KMS-11 (cell line): Measurements from ENCODE around the gene USP47.

Experiments used
- H2AFZ ChIP-seq: fragments of 200-600 bp; sonication (generic); 2 replicates; pipeline ENCODE4 v1.6.1; 2016; ENCODE audit warnings: antibody characterized with exemption, mixed run types, low read depth
- H3K27ac ChIP-seq: fragments of 200-600 bp; sonication (generic); 2 replicates; pipeline ENCODE4 v1.6.1; 2016; ENCODE audit warnings: mild to moderate bottlenecking, mixed run types
- H3K27me3 ChIP-seq: fragments of 200-600 bp; sonication (generic); 2 replicates; pipeline ENCODE4 v1.6.1; 2017; ENCODE audit warnings: mild to moderate bottlenecking, low read depth, mixed run types, moderate library complexity; ENCODE audit not compliant: insufficient read depth
- H3K36me3 ChIP-seq: fragments of 200-600 bp; sonication (generic); 2 replicates; pipeline ENCODE4 v1.6.1; 2017; ENCODE audit warnings: mild to moderate bottlenecking, mixed run types; ENCODE audit not compliant: insufficient read depth
- H3K4me1 ChIP-seq: fragments of 200-600 bp; sonication (generic); 2 replicates; pipeline ENCODE4 v1.6.1; 2016; ENCODE audit warnings: mild to moderate bottlenecking, low read depth, mixed run types; ENCODE audit not compliant: poor library complexity, severe bottlenecking
- H3K4me2 ChIP-seq: fragments of 200-600 bp; sonication (generic); 2 replicates; pipeline ENCODE4 v1.7.0; 2016; ENCODE audit warnings: mild to moderate bottlenecking, mixed run types
- H3K4me3 ChIP-seq: fragments of 200-600 bp; sonication (generic); IDR thresholded peaks from 2 replicates; pipeline ENCODE4 v1.6.1; 2017; ENCODE audit warnings: low read depth, low read length, mixed read lengths; ENCODE audit not compliant: insufficient read depth
- H3K79me2 ChIP-seq: fragments of 200-600 bp; sonication (generic); 2 replicates; pipeline ENCODE4 v1.6.1; 2016; ENCODE audit warnings: low read depth, mixed run types; ENCODE audit not compliant: insufficient read depth
- H3K9ac ChIP-seq: fragments of 200-600 bp; sonication (generic); 2 replicates; pipeline ENCODE4 v1.6.1; 2016; ENCODE audit warnings: mild to moderate bottlenecking, mixed run types
- H4K20me1 ChIP-seq: fragments of 200-600 bp; sonication (generic); 2 replicates; pipeline ENCODE4 v1.6.1; 2016; ENCODE audit warnings: mild to moderate bottlenecking, mixed run types; ENCODE audit not compliant: insufficient read depth
- CTCF ChIP-seq: fragments of 200-600 bp; sonication (generic); conservative IDR thresholded peaks from 2 replicates; pipeline ENCODE4 v1.6.1; 2017; ENCODE audit warnings: low read depth, mild to moderate bottlenecking, antibody characterized with exemption, low read length, moderate library complexity, mixed read lengths

USP47 gene

DNA sequence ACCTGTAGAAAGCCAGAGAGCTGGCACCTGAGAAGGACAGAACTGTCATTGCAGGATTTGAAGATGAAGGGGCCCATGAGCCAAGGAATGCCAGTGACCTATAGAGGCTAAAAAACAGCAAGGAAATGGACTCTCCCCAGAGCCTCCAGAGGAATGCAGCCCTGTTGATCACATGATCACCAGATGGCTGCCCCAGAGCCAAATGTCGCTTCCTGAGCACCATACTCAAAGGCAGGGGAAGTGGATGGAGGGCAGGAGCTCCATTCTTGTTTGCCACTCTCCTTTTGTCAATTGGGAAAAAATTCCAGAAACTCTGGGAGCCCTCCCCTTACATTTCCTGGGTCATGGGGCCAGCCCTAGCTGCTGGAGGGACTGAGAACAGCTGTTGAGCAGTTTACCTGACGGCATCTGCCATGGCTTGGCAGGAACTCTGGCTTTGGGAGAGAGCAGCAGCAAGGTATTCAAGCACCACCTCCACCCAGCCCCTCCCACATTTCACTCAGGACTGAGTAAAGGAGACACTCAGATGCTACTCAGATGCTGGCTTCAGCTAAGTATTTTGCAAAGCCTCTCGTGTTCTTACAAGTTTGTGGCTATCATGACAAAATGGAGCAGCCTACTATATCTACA lies 119.7 kb downstream of the USP47 start:
- no peaks in the 10 kb centered on the region for H3K36me3 ChIP-seq

DNA sequence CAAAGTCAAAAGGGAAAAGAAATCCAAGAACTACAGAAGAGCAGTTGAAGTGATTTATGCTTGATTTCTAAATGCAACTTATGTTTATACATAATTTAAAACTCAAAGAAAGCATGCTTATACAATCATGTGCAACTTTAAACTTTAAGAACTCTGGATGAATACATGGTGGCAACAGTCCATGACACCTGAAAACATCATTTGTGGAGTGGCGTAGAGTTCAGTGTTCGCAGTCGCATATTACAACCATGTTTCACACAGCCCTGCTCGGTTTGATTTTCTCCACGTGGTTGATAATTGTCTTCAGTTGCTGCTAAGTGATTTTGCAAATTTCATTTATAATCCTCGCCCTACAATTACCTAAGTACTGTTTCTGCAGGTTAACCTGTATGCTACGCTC lies 121.3 kb downstream of the USP47 start:
- Histone ChIP-seq H3K4me3 (no peak overlapping the region), H3K27me3 (no peaks in the 10 kb centered on the region), H3K79me2 (no peaks in the 10 kb centered on the region), H3K4me2 (no peak overlapping the region), H3K36me3 (no peaks in the 10 kb centered on the region), H3K27ac (no peak overlapping the region), H3K9ac (no peak overlapping the region), H2AFZ (no peak overlapping the region), H4K20me1 (no peaks in the 10 kb centered on the region), H3K4me1 (peaks cover 4% of the 10 kb centered on the region)
- no peak for TF ChIP-seq CTCF

More for the DNA sequence above, 119.7 kb downstream of the USP47 start:
- Histone ChIP-seq H3K27me3 (no peaks in the 10 kb centered on the region), H3K9ac (no peak overlapping the region), H3K4me1 (peaks cover 4% of the 10 kb centered on the region), H3K4me2 (no peak overlapping the region), H2AFZ (no peak overlapping the region), H3K27ac (no peak overlapping the region), H3K4me3 (no peak overlapping the region), H3K79me2 (no peaks in the 10 kb centered on the region), H4K20me1 (no peaks in the 10 kb centered on the region)
- TF ChIP-seq CTCF: no peak

- Histone ChIP-seq H3K27me3 (no peaks in the 10 kb centered on the region), H2AFZ (no peak overlapping the region), H3K4me1 (peaks cover 4% of the 10 kb centered on the region), H4K20me1 (no peaks in the 10 kb centered on the region), H3K79me2 (no peaks in the 10 kb centered on the region), H3K4me3 (no peak overlapping the region), H3K36me3 (no peaks in the 10 kb centered on the region), H3K9ac (no peak overlapping the region), H3K4me2 (no peak overlapping the region), H3K27ac (no peak overlapping the region)
- no peak for TF ChIP-seq CTCF
Measured at GRCh38 chr11:11963842-11964773, 122.3 kb downstream of the USP47 start.

GRCh38 chr11:11964774-11965150 lies 123.0 kb downstream of the USP47 start:
- Histone ChIP-seq H3K36me3 (no peaks in the 10 kb centered on the region), H3K27me3 (no peaks in the 10 kb centered on the region), H4K20me1 (no peaks in the 10 kb centered on the region), H3K4me2 (no peak overlapping the region), H3K27ac (no peak overlapping the region), H3K4me3 (no peak overlapping the region), H2AFZ (no peak overlapping the region), H3K79me2 (no peaks in the 10 kb centered on the region), H3K4me1 (peaks cover 4% of the 10 kb centered on the region), H3K9ac (no peak overlapping the region)
- TF ChIP-seq CTCF: no peak
